ENCODE data around the gene MEPCE. TPM values are rescaled to one million over a fixed set of nuclear protein-coding genes. Genes with fewer than 3 reads are reported as not detected.

Gene MEPCE
- total RNA-seq, 2 donors from 2014 or later: 27.2 to 39.1 TPM

DNA sequence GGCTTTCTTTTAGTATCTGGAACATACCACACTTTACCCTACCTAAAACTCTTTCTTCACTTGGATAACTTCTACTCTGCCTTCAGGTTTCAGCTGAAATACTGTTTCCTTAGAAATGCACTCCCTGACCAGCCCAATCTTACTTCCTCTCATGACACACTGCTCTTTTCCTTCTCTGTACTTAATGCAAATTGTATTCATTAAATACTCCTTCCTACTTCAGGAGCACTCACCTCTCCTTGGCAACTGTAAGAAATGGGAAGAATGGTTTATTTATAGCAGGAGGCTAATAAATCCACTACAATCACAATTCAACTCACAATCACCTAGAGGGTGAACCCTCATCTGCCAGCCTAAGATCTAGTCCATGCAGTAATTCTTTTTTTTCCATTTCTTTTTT is 16.3 kb upstream of the MEPCE start:
- Histone ChIP-seq H3K27ac (no peak overlapping the region), H3K9ac (ENCODE audit: low read depth in 2 of 2, low read length in 2 of 2) (no peak overlapping the region), H3K36me3 (no peaks in the 10 kb centered on the region), H3K27me3 (no peaks in the 10 kb centered on the region), H3K4me3 (no peak overlapping the region), H3K4me1 (no peaks in the 10 kb centered on the region), H3K9me3 (no peaks in the 10 kb centered on the region)
- intact Hi-C loops (cut with DNase I): no loop called here
- TF ChIP-seq, protein P1, sequence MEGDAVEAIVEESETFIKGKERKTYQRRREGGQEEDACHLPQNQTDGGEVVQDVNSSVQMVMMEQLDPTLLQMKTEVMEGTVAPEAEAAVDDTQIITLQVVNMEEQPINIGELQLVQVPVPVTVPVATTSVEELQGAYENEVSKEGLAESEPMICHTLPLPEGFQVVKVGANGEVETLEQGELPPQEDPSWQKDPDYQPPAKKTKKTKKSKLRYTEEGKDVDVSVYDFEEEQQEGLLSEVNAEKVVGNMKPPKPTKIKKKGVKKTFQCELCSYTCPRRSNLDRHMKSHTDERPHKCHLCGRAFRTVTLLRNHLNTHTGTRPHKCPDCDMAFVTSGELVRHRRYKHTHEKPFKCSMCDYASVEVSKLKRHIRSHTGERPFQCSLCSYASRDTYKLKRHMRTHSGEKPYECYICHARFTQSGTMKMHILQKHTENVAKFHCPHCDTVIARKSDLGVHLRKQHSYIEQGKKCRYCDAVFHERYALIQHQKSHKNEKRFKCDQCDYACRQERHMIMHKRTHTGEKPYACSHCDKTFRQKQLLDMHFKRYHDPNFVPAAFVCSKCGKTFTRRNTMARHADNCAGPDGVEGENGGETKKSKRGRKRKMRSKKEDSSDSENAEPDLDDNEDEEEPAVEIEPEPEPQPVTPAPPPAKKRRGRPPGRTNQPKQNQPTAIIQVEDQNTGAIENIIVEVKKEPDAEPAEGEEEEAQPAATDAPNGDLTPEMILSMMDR (IDR thresholded peaks at IDR 0.05): no peak
- DNase-seq: no peak

DNA sequence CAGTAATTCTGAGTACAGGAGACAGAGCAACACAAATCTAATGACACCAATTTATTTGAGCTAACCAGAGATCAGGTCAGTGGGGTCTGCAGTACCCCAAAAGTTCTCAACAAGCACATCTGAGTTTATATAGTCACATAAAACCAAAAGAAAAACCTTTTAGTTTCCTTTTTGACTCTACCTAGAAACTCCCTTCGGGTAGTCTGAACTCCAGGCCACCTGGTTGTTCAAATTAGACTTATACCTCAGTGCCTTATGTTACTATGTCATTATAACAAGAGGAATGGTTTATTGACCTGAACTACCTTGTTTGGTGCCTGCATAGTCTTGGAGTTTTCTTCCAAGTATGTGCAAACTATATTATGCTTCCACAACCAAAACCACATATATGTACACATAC is 15.7 kb upstream of the MEPCE start:
- H3K36me3 ChIP-seq: no peaks in the 10 kb centered on the region
- H3K4me1 ChIP-seq: no peaks in the 10 kb centered on the region
- no peak overlapping the region for H3K4me3 ChIP-seq
- no peaks in the 10 kb centered on the region for H3K27me3 ChIP-seq
- H3K9ac ChIP-seq (ENCODE audit: low read depth in 2 of 2, low read length in 2 of 2): no peak overlapping the region
- DNase-seq: no peak
- H3K27ac ChIP-seq: no peak overlapping the region
- no peaks in the 10 kb centered on the region for H3K9me3 ChIP-seq
- intact Hi-C loops (cut with DNase I): no loop called here
- TF ChIP-seq, protein P1 (IDR thresholded peaks at IDR 0.05): no peak

DNA sequence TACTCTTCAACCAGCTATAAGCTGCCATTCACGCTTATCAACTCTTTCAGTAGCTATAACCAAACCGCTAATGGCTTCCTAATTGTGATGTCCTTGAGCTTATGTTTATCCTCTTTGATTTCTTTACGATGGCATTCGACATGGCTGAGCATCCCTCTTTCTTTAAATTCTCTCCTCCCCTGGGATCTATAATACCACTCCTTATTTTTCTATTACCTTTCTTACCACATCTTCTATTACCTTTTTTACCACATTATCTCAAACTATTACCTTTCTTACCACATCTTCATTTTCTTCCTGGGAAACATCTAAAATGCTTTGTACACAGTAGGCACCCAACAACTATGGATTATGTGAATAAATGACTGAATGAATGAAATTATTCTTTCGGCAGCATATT is 14.2 kb upstream of the MEPCE start:
- Histone ChIP-seq H3K27ac (no peak overlapping the region), H3K4me1 (no peaks in the 10 kb centered on the region), H3K4me3 (no peak overlapping the region), H3K9me3 (no peaks in the 10 kb centered on the region), H3K36me3 (no peaks in the 10 kb centered on the region), H3K27me3 (no peaks in the 10 kb centered on the region), H3K9ac (ENCODE audit: low read depth in 2 of 2, low read length in 2 of 2) (no peak overlapping the region)
- intact Hi-C loops (cut with DNase I): no loop called here
- TF ChIP-seq, protein P1 (IDR thresholded peaks at IDR 0.05): no peak
- DNase-seq: no peak

DNA sequence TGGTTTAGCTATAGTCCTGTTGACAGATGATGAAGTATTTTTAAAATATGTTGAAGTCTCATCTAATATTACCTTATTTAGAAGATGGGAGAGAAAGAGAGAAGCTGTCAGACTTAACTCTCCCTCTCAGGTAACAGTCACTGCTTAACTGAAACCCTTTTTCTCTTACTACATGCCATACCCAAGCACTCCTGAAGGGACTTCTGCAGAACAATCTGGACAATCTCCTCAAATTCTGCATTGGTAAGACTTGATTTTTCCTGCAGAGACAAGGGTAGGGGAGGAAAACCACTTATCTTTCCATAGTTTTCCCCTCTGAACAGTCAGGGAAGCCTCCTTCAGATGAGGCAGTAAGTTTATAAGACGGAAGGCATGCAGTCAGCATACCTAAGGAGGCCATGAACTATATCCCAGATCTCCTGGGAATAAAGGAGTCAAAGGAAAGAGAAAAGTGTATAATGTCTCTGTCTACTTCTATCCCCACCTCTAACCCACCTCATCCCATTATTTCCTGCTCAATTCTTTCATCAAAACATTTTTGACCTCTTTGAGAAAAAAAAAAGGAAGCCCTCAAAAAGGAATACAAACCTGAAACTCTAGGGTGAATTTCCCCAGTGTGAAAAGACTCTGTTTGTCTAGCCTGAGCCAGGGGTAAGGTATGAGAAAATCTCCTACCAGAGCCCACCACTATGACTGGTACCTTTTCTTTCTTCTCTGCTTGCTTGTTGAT is 10.5 kb upstream of the MEPCE start:
- H3K9me3 ChIP-seq: no peaks in the 10 kb centered on the region
- TF ChIP-seq, protein P1 (IDR thresholded peaks at IDR 0.05): no peak
- no peak overlapping the region for H3K27ac ChIP-seq
- intact Hi-C loops (cut with DNase I): no loop called here
- no peak overlapping the region for H3K4me3 ChIP-seq
- no peaks in the 10 kb centered on the region for H3K27me3 ChIP-seq
- DNase-seq: no peak
- H3K4me1 ChIP-seq: no peaks in the 10 kb centered on the region
- no peak overlapping the region for H3K9ac ChIP-seq (ENCODE audit: low read depth in 2 of 2, low read length in 2 of 2)
- no peaks in the 10 kb centered on the region for H3K36me3 ChIP-seq

DNA sequence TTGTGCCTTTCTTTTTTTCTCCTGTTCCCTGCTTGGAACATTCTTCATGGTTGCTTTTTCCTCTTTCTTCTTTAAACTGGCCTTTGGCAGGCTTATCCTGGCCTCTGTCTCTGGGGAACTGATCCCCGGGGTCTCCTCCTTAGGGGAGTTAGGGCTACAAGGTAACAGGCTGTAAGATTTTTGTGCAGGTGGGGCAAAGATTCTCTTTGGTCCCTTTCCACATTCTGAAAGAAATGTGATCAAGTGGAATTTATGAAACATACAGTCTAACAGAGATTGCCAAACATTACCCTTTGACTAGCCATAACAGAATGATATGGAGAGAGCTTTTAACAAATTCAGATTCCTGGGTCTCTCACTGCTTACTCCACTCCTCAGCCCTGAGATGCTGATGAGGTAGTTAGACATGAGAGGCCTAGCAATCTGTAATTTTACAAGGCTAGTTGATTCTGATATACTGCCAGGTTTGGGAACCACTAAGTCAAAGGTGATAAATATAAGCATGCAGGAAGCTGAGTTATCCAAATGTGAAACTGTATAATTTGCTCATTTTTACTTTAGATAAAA is 9.9 kb upstream of the MEPCE start:
- Histone ChIP-seq H3K4me1 (no peaks in the 10 kb centered on the region), H3K27me3 (no peaks in the 10 kb centered on the region), H3K9me3 (no peaks in the 10 kb centered on the region), H3K27ac (no peak overlapping the region), H3K4me3 (no peak overlapping the region), H3K36me3 (no peaks in the 10 kb centered on the region), H3K9ac (ENCODE audit: low read depth in 2 of 2, low read length in 2 of 2) (no peak overlapping the region)
- intact Hi-C loops (cut with DNase I): no loop called here
- no peak for DNase-seq
- TF ChIP-seq, protein P1 (IDR thresholded peaks at IDR 0.05): no peak

All from colonic mucosa (tissue), 4 donors.